Kidney glomerular epithelial cell (primary cell): ENCODE data around the gene UBE2E2.
"Not testable (repeated sequence)": the region's sequence is repeated elsewhere in the genome, so short reads cannot be mapped to it uniquely, and the experiment has no call there.

Experiments
- DNase-seq: peaks from one replicate; lab custom pipeline; 2025; lab: John Stamatoyannopoulos, UW

The UBE2E2 gene

DNA sequence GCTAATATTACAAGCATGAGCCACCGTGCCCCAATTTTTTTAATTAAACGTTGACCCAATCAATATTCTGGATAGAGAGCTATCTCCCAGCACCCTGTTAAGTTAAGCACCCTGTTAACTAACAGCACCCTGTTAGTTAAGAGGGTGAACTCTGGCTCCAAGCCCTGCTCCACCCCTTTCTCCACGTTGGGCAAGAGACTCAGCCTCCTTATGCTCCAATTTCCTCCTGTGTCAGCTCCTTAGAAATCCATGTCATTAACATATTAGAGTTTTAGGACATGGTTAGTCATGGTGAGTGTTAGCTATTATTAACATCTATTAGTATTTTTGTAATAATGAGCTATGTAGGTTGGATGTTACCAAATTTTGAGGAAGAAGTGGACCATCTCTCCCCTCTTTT is 385.4 kb downstream of the UBE2E2 start:
- no peak for DNase-seq

DNA sequence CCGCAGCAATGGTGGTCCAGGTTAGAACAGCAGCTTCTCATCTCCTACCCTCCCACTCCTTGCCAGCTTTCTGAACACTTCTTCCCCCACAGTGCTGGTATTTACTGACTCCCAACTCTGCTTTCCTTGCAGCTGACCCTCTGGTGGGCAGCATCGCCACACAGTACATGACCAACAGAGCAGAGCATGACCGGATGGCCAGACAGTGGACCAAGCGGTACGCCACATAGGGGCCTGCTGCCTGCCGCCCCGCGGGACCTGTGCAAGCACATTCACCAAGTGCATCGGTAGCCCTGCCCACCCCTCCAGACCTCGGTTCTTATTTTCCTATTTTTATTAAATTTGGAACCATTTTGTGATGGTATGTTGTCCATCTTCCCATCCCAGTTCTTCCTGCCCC is 386.5 kb downstream of the UBE2E2 start:
- no peak for DNase-seq

DNA sequence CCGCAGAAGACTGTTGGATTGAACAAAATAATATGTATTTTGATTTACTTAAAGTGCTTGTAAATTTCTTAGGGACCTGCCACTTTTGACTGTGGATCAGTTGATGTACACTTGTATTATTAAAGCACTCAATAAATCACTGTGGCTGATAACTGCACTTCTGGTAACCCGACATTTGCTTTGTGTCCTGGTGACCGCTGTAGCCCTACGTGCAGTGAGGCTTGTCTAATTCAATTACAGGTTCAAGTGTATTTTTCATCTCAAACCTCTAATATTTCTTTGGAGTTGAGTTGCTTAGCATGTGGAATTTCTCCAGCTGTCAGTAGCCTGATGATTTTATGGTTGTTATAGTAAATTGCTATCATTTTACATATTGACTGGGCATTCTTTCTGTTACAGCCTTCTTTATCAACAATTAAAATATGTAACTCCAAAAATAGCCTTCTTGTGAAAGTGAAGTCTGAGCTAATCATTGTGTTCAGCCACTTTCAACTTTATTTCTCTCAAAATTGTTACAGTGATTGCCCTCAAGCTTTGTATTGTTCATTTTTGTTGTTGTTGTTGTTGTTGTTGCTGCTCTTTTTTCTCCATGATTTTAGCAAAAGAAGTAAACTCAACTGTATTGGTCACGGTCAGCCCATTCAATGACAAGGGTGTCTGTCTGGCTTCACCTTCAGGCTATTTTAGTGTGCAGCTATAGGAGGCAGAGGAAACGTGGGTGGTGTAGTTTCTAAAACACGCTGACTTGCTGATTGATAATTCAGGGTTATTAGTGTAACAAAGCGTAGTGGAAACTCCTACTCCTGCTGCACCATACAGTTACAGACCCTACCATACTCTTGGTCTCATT is 387.5 kb downstream of the UBE2E2 start:
- DNase-seq = no peak

DNA sequence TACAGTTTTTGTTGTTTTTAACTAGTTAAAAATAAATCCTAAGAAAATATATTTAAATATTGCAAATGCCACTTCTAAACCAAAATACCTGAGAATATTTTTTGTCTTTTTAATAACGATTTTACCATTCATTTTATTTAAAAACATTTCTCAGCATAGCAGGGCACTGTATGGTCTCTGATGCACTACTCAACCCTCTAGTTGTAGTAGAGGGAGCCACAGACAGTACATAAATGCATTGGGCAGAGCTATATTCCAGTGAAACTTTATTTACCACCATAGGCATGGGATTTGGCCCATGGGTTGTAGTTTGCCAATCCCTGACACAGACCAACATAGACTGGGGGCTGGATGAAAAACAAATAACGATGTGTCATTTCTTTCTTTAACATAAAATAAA is 388.2 kb downstream of the UBE2E2 start:
- DNase-seq = no peak

DNA sequence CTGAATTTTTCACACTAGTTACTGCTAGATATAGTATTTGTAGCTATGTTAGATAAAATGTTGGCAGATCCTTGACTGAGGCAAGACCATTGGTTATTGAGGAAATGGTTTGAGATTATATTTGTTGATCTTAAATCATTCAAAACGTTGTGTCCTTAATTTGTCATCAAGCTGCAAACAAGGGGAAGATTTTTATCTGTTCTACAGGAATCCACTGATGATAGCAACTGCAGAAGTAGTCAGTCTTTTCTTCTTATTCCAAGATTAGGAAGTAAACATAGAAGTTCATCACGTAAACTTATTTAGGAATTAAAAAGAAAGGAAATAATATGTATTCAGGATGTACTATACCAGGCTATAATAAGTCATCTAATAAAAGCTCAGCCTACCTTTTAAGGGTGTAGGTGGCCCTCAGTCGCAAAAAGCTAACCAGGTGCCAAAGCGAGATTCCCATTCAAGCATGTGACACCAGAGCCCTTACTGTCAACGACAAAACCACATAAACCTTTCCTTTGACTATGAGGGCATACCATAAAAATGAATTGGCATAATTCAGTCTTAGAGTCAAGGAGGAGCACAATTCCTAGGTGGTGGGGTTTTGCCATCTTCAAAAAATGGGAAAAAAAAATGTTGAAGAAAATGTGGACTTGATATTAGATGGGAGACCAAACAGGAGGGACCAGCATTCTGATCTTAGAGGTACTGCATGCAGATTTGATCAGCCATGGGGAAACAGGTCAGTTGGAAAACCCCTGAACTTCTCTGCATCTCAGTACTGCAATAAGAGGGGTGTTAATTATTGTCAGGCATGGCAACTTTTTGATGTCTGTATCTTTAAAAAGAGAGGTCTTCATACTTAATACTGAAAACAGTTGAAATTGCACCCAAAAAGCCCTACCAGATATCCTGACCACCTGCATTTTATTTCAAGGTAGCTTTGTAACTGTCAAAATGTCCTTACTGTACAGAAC is 390.1 kb downstream of the UBE2E2 start:
- no peak for DNase-seq

DNA sequence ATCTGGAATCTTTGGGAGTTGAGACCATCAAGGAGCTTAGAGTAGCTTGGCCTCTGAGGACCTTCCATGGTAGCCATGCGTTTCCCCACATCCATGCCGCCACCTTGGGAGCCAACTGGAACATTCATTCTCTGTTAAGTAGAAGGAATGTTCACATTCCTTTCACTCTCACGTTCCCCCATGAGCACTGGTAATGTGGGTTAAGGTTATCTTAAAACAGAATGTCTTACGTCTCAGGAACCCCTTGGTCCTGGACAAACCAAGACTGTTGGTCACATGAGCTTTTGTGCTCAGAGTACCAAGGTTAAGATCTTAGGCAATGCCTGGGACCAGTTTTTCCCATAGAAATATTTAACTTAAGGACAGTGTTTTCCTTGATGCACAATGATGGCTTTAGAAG is 390.9 kb downstream of the UBE2E2 start:
- DNase-seq = no peak

DNA sequence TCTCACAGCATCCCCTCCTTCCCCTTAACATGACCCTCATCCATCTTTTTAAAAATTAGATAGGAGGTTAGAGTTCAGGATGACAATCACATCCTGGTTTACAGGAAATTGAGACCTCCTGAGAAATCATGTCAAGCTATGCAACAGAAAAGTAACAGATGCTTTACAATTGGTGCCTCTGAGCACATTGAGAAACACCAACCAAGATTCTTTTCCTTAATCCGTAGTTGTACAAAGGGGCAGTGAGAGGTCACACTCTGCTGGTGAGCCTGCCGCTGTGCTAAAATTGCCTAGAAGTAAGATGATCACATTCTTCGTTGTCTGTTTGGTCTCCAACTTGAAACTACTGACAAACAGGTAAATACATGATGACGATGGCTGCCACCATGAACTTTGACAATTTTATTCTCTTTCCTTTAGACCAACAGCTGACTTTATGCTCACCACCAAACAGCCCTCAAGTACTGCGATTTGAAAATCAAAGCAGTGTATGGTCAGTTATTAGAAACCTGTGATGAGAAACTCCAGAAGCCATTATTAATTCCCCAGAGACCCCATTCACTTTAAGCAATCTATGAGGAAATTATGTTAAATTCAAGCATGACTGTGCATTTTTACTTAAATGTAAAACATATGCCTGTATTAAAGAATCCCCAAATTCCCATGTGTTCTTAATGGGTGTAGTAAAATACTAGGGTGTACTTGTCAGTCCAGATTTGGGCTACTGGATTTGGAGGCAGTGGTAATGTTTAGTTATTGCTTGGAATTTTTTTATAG is 392.0 kb downstream of the UBE2E2 start:
- no peak for DNase-seq

DNA sequence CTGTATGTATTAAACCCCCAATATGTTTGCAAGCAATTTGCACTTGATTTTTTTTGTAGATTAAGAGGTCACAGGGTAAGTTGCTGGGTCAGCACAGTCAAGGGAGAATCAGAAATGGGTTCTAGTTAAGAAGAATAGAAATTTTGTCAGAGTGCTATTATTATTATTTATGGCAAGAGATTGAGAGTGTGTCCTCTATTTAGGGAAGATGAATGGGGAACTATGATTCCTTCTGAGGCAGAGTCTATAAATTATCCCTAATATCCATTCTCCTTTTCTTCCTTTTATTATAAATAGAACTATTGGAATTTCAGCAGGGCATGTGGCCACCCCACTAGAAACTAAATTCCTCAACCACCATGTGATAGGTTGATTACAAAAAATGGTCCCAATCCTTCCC is 392.7 kb downstream of the UBE2E2 start:
- no peak for DNase-seq

DNA sequence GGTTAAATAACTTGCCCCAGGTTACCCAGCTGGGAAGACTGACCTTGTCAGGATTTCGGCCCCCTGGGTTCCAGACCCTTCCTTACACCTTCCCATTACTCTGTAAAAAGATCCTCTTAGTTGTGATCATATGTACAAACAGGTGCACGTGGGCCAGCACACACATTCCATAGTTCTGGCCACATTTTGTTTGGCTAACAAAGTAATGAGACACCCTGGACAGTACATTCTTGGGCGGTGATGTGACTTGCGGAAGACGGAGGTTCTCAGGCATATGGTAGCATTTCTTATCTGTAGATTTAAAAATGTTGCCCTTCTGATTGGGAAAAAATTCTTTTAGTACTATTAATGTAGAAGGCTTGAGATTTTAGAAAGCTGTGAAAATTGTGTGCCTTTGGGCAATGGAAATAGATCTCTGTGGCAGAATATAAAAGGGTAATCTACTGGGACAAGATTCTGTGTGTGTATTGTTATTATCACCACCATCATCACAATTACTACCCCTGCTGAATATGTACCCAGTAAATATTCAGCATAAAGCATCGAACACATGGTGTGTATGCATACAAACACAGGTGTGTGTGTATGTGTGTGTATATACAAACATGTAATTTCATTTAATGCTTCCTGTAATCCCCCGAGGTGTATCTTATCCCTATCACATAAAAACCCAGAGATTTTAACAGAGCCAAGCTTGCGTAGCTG is 397.2 kb downstream of the UBE2E2 start:
- peak; percentile 75 for DNase-seq

DNA sequence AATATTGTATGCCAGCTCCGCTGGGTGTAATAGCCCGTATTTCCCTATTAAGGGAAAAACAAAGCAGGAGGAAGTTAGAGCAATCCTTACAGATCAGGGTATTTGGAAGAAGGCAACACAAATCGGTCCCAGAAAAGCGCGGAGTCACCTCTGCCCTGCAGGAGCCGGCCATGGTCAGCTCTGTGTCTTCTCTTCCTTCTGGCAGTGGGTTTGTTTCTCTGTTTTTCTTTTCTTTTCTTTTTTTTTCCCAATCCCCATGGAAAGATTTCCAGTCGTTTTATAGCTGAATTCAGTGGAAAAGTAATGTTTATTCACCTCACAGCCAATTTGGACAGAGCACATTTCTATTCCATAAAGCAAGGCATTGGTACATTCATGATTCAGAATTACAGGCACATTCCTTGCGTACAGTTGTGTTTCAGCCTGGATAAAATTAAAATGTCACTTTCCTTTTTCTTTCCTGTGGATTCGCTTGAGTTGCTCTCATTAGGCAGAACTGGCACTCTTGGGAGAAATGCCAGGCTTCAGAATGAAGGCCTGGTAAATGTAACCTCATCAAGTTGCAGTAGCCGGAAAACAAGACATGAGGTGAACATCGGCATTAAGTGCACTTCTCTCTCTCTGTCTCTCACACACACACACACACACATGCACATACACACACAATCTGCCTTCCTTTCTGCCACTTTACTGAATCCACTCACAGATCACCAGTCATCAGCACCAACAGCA is 398.1 kb downstream of the UBE2E2 start:
- DNase-seq = peak; percentile 21

DNA sequence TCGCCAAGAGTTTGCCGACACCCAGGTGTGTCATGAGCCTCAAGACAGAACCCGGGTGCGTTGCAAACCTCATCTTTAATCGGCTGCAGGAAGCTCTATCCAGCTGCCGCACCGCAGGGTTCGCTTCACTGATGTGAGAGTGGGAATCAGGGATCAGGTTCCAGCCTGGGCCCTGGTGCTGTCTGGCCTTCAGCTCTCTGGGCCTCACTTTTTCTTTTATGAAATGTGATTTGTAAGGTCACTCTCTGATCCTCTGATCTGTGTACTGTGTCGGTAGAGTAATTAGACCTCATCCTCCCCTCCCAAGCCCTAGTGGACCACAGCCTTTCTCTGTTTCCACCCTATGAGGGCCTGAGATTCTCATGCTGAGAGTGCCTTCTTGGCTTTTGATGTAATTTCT is 399.8 kb downstream of the UBE2E2 start:
- DNase-seq = no peak

DNA sequence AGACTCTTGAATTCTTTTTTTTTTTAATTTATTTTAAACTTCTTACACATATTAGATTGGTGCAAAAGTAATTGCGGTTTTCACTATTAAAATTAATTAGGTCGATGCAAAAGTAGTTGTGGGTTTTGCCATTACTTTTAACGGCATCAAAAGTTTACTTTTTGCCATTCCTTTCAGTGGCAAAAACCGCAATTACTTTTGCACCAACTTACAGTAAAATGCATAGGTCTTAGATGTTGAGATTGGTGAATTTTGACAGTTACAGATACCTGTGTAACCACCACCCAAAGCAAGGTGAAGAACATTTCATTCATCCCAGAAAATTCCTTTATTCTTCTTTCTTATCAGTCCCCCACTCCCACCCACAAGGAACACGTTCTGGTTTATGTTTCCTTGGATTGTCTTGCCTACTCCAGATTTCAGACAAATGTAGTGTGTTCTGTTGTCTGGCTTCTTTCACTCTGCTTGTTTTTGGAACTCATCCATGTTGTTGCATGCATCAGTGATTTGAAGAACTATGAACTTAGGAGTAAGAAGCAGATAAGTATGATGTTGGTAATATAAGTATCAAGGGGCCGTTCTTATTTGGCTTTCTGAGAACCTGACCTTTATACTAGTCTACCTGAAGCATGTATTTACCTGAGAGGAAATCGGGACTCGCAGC is 404.2 kb downstream of the UBE2E2 start:
- peak; percentile 15 for DNase-seq

DNA sequence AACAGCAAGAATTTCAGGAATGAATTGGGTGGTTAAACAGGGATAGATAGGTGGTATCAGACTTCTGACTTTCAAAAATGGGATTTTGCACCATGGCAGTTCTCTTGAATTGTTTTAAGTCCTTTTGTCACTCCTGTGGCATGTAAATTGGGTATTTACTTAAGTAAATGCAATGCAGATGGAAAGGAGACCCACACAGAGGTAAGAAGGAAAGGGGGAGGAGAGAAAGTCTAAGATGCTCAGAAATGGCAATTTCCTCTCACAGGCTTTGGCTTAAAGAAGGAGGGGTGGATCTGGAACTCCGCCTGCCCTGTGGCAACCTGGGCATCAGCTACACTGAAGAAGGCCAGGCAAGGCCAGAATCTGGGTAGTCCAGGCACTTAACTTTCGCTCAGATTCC is 405.5 kb downstream of the UBE2E2 start:
- DNase-seq = no peak

DNA sequence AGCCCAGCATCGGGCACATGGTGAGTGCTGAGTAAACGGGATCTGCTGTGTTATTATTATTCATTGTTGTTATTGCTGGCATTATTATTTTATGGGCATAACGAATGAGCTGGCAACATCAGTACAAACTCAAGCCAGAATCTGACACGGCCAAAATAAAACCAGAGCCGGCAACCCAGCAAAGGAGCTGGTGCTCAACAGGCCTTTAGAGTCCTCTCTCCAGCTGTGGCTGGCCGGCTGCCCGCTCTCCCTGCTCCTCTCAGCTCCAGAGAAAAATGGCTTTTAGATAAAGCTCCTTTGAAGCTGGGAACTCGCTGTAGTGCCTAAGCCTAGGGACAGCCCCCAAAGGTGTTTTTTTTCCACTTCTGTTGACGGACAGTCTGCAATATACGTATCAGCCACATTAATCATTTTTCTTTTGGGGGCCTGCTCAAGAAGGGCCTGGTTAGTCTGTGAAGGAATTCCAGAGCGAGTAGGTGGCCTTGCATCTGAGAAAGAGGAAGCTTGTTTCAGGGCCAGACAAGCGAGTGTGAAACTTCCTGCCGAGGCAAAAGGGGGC is 408.7 kb downstream of the UBE2E2 start:
- no peak for DNase-seq

DNA sequence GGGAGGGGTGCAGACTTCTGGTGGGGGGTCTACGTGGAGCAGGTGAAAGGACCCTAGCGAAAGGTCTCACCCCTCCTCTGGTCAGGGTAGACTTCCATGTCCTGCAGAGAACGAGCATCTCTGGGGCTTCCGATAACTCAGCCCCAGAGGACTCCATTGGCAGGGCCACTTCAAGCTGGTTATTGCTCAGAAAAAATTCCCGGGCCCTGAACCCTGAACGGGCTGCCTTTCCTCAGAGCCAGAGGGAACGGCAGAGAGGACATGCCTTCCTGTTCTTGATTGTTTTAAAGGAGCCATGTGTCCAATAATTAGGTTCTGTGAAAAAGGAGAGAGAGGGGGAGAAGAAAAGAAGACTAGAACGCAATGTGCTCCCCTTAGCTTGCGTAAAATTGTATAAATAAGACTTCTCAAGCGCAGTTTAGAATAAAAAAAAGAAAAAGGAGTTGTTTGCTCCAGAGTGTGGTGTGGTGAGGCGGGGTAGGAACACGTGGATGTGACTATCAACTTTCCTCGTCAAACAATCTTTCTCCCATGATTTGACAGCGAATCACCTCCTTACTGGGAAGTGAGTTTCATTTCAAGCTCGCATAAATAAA is 409.3 kb downstream of the UBE2E2 start:
- no peak for DNase-seq

DNA sequence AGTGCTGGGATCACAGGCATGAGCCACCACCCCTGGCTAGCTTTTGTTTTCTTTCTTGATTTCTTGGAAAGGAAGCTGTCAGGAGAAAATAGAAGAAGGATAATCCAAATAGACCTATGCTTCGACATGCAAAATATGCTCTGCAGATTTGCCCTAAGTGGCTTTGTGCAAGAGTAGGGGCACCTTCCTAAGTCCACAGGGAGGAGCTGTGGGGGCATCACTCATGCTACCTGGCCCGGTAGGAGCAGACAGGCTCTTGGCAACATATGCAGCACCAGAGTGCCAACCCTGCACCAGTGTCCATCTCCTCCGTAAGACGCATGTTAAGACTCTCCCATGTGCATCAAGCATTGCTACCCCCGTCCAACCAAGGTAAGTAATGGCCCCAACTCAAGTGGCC is 411.9 kb downstream of the UBE2E2 start:
- no peak for DNase-seq

DNA sequence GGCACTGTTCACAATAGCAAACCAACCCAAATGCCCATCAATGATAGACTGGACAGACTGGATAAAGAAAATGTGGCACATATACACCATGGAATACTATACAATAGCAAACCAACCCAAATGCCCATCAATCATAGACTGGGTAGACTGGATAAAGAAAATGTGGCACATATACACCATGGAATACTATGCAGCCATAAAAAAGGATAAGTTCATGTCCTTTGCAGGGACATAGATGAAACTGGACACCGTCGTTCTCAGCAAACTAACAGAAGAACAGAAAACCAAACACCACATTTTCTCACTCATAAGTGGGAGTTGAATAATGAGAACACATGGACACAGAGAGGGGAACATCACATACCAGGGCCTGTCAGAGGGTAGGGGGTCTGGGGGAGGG is 415.3 kb downstream of the UBE2E2 start:
- DNase-seq = not testable (repeated sequence)

DNA sequence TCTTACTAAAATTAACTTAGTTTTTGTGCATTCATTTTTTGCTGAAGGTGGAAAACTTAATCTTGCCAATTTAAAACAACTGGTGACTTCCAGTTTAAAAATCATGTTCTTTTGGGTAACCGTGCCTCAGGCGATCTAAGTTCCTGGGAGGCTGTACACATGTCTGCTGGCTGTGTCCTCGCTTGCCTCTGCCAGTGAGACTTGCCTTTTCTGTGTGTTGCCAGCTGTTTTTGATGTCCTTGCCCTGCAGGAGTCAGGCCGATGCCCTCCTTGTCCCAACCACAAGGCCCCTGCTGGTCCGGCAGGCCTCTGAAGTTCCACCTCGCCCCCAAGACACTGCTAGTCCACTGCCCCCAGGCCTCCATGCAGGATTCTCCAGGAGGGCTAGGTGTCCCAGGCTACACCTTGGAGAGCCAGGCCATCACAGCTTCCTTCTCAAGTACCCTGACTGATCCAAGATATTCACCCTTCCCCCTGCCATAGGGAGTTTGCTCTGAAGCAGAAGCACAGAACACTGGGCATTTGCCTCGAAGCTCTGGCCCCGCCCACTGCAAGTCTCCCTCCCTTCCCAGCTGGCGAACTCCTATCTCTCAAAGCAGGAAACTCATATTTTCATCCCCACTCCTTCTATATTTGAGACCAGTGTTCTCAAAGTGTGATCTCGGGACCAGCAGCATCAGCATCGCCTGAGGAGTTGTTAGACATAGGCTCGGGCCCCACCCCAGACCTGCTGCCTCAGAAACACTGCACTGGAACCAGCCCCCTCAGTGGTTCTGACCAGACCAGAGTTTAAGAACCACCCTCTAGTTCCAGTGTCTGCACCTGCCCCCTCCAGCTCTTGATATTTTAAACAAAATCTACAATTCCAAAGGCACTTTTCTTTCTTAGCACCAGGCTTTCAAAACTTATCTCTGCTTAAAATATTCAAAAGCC is 416.8 kb downstream of the UBE2E2 start:
- DNase-seq = no peak

DNA sequence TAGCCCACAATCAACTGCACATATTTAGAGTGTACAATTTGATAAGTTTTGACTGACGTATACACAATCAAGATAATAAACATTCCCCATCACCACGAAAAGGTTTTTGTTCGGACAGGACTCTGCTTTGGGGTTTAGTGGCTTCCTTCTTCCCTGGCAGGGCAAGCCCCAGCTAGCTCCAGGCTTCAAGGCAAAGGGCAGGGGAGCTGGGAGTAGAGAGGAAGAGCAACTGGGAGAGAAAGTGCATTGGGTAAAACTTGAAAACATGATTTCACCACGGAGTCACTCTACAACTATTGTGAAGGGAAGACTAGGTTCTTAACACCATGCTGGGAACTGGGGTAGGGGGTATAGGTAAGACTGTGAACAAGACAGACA is 417.5 kb downstream of the UBE2E2 start:
- no peak for DNase-seq
